Measurements from ENCODE around the gene TSSK3.
"Not testable (repeated sequence)": the region's sequence is repeated elsewhere in the genome, so short reads cannot be mapped to it uniquely, and the experiment has no call there.

TSSK3 gene

GRCh38 chr1:32339363-32339978, 22.9 kb upstream of the TSSK3 start:
- DNase-seq = peak; percentile 59

GRCh38 chr1:32341186-32341757, 21.1 kb upstream of the TSSK3 start:
- DNase-seq = no peak

GRCh38 chr1:32341971-32342370, 20.4 kb upstream of the TSSK3 start:
- DNase-seq = no peak

- no peak for DNase-seq
Measured at GRCh38 chr1:32342704-32343103, 19.6 kb upstream of the TSSK3 start.

DNA sequence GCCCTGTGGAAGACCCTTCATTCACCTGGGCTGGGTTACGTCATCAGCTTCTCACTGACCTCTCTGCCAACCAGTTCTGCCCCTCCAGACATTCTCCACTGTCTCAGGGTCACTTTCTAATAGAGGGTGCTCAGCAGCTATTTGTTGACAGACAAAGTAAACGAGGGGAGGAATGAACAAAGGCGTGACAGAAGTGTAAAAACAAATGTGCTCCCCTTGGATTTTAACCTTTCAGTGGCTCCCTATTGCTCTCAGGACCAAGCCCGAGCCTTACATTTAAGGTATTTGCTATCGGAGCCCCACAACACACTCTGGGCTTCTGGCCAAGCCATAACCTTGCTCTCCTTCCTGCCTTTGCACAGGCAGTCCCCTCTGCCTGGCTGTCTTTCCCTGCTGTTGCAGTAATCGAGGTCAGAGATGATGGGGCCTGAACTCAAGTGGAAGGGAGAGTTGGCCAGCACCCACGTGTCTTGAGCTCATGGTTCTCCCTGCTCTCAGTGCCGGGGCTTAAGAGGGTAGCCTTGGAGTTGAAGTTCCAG, 17.0 kb upstream of the TSSK3 start:
- DNase-seq = no peak

GRCh38 chr1:32346532-32347157, 15.7 kb upstream of the TSSK3 start:
- no peak for DNase-seq

GRCh38 chr1:32349211-32349708, 13.1 kb upstream of the TSSK3 start:
- no peak for DNase-seq

DNA sequence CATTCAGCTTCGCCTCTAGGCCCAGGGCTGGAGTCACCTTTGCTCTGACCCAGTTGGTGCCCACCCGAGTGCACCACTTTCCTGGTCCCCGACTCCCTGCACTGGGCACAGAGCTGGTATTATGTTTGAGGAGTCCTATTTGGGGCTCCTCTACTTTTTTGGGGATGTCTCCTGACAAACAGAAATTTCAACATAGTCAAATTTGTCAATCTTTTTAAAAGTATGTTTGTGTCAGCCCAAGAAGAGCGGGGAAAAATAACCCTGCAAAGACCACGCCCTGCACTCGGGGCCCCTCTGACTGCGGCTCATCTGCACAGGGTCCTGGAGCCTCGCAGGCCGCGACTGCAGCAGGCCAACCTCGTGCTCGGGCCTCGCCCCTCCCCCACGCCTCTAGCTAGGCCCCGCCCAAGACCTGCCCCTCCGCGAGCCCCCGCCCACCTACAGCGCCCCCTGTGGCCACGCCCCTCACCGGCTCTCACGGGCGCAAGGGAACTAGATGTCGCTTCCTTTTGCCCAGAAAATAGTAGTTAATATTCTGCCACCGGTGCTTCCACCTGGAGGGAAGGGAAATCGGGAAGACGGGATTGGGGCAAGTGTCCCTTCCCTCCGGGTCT, 11.4 kb upstream of the TSSK3 start:
- no peak for DNase-seq

GRCh38 chr1:32351399-32352238, 10.7 kb upstream of the TSSK3 start:
- DNase-seq = peak; percentile 94

- no peak for DNase-seq
Measured at GRCh38 chr1:32352239-32352745, 10.0 kb upstream of the TSSK3 start.

DNA sequence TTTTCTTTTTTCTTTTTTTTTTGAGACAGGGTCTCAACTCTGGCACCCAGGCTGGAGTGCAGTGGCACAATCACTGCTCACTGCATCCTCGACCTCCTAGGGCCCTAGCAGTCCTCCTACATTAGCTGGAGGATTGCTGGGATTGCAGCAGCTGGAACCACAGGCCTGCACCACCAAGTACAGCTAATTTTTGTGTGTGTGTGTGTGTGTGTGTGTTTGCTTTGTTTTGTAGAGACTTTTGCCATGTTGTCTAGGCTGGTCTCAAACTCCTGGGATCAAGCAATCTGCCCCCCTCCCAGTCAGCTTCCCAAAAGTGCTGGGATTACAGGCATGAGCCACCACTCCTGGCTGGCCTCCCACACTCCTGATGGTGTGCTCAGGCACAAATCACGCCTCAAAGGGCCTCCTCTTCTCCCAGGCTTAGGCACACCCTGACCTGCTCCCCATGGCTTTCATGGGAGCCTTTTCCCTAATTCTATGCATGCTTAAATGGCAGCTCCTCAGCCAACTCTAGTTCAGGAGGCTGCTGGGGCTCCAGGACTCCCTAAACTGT, 9.4 kb upstream of the TSSK3 start:
- DNase-seq = no peak

- DNase-seq = no peak
Measured at GRCh38 chr1:32353431-32353830, 8.9 kb upstream of the TSSK3 start.

DNA sequence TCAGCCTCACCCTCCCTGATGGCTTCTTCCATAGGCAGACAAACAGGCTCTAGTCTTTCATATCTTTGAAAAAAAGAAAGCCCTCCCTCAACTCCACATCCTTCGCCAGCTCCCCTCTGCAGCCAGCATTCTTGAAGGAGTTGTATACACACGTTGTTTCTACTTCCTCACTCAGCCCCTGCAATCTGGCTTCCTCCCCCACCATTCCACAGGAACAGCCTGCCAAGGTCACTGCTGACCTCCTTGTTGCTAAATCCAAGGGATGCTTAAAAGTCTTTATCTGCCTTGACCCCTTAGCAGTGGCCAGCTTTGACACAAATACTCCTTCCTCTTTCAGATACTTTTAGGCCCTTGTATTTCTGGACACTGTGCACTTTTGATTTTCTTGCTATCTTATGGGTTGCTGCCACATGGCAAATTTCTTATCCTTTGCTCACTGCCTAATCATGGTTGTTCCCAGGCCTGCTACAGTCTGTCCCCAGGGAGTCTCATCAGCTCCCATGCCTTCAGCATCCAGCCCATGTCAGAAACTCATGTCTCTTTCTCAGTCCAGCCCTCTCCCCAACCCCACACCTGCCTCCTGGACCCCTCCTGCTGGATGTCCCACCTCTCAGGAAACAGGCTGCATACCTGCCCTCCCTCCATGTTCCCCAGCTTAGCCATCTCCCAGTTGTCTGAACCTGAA, 8.3 kb upstream of the TSSK3 start:
- peak; percentile 62 for DNase-seq

GRCh38 chr1:32355778-32356177, 6.6 kb upstream of the TSSK3 start:
- DNase-seq = not testable (repeated sequence)

DNA sequence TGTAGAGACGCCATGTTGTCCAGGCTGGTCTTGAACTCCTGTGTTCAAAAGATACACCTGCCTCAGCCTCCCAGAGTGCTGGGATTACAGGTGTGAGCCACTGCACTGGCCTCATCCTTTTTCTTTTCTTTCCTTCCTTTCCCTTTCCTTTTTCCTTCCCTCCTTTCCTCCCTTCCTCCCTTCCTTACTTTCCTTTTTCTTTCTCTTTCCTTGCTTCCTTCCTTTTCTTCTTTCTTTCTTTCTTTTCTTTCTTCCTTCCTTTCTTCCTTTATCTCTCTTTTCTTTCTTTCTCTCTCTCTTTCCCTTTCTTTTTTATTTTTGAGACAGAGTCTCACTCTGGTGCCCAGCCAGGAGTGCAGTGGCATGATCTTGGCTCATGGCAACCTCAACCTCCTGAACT, 5.9 kb upstream of the TSSK3 start:
- no peak for DNase-seq

- no peak for DNase-seq
Measured at GRCh38 chr1:32357614-32358013, 4.7 kb upstream of the TSSK3 start.

- no peak for DNase-seq
Measured at GRCh38 chr1:32358435-32358834, 3.9 kb upstream of the TSSK3 start.

- no peak for DNase-seq
Measured at GRCh38 chr1:32361308-32361673, 1.0 kb upstream of the TSSK3 start.

DNA sequence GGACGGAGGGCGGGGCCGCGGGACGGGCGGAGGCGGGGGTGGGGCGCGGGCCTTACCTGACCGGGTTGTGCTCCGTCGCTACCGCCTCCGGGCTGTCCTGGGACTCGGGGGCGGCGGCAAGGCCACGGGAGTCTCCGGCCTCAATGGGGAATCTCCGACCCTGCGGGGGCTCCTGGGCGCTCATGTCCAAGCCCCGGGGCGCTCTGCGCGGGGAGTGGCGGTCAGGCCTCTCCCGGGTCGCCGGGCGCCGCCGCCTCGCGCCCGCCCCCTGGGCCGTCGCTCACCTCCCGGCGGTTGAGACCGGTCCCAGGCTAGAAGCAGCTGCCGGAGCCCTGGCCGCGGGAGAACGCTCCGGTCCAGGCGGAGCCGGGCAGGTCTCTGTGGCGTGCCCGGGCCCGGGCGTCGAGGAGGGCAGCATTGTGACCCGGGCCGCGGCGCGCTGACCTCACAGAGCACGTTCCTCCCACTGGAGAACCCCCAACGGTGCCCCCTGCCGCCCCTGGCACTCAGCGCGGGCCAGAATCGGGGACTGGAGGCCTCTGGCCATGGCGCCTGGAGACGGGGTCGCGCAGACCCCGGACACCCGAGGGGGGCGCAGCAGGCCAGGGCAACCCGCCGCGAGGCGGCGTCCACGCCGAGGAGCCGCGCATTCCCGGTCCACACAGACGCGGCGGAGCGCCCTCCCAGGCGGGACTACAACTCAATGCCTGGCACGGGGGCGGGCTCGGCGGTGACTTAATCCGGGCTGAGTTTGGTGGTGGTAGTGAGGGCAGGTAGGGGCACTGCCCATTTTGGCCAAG, 465 bp upstream of the TSSK3 start:
- DNase-seq = peak; percentile 24

DNA sequence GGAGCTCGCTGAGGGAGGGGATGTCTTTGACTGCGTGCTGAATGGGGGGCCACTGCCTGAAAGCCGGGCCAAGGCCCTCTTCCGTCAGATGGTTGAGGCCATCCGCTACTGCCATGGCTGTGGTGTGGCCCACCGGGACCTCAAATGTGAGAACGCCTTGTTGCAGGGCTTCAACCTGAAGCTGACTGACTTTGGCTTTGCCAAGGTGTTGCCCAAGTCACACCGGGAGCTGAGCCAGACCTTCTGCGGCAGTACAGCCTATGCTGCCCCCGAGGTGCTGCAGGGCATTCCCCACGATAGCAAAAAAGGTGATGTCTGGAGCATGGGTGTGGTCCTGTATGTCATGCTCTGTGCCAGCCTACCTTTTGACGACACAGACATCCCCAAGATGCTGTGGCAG, 1.4 kb downstream of the TSSK3 start:
- DNase-seq = no peak

DNA sequence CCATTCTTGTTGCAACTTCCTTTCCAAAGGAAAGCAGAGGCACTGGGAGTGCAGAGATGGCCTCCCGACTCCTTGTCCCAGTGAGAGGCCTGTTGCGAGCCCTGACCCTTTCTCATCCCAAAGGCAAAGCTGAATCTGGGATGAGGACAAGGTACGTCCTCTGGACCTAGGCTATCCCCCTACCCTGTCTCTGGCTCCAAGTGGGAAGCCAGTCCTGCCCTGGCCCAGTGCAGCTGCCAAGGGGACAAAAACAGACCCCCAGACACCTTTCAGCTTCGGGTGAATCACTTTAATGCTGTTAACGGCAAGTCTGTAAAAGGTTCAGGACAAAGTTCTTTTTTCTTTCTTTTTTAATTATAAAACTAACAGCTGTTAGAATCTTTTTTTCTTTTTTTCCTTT, 2.5 kb downstream of the TSSK3 start:
- no peak for DNase-seq

Measured in fibroblast of skin of back (primary cell).